ENCODE measurements around the gene SORCS1.

Gene SORCS1

DNA sequence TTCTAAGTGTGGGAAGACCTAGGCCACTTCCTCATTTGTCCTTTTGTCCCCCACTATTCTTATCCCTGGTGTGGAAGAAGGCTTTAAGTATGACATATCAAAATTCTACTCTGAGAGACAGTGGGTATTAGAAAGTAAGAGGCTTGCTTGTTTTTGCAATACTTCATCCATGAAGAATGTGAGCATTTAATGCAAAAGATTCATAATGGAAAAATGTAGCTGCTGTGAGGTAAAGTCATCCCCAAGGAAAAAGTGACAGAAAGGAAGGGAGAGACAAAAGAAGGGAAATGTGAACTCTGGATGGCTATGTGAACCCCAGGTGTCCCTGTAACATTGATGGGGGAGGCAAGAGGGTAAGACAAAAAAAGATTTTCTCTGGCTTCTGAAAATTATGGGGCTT, 607.5 kb downstream of the SORCS1 start:
- DNase-seq (ENCODE audit: extremely low read depth, low read depth), result no peak
- H3K4me3 ChIP-seq (replicated peaks; ENCODE audit: low read depth, low read length), result no peak overlapping the region
- TF ChIP-seq, protein P1, sequence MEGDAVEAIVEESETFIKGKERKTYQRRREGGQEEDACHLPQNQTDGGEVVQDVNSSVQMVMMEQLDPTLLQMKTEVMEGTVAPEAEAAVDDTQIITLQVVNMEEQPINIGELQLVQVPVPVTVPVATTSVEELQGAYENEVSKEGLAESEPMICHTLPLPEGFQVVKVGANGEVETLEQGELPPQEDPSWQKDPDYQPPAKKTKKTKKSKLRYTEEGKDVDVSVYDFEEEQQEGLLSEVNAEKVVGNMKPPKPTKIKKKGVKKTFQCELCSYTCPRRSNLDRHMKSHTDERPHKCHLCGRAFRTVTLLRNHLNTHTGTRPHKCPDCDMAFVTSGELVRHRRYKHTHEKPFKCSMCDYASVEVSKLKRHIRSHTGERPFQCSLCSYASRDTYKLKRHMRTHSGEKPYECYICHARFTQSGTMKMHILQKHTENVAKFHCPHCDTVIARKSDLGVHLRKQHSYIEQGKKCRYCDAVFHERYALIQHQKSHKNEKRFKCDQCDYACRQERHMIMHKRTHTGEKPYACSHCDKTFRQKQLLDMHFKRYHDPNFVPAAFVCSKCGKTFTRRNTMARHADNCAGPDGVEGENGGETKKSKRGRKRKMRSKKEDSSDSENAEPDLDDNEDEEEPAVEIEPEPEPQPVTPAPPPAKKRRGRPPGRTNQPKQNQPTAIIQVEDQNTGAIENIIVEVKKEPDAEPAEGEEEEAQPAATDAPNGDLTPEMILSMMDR (IDR thresholded peaks at IDR 0.05; ENCODE audit: low read depth, low read length, missing control alignments), result no peak

DNA sequence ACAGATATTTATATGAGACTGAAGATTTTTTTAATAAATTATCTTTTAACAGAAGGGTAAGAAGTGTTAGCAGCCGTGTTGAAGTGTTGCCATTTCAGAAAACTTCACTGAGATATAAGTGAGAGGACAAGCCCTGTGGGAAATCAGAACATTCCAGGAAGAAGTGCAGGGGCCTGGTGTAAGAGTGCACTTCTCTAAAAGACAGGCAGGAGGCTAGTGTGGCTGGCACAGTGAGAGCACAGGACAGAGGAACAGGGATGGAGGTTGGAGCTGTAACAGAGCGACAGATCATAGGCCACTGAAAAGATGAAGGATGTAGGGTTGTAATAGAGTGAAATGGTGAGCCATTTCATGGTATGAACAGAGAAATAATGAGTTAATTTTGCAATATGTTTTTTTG, 608.9 kb downstream of the SORCS1 start:
- TF ChIP-seq, protein P1 (IDR thresholded peaks at IDR 0.05; ENCODE audit: low read depth, low read length, missing control alignments), result no peak
- no peak for DNase-seq (ENCODE audit: extremely low read depth, low read depth)
- H3K4me3 ChIP-seq (replicated peaks; ENCODE audit: low read depth, low read length), result no peak overlapping the region

DNA sequence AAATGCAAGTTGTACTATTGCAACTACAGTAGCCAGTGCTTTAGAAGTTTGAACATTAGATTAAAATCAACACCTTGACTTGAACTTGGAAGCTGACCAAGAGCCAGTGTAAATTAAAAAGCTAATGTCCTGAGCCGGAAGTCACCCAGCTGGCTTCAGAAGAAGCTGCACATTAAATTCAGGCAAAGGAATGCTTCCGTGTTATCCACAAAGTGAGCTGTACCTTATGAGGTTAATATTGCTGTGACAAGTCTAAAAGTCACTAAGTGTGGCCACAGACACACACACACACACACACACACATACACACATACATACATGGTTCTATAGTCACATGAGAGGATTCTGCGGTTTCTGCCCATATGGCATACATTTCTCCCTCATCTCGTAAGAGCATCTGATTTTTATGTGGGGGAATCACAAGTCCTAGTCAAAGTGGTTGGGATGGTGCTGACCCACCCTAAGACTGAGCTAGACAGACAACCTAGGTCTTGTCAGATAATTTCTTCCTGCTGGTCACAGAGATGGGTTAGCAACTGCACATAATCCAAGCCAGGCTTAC, 612.9 kb downstream of the SORCS1 start:
- TF ChIP-seq, protein P1 (IDR thresholded peaks at IDR 0.05; ENCODE audit: low read depth, low read length, missing control alignments), result no peak
- DNase-seq (ENCODE audit: extremely low read depth, low read depth), result peak; percentile 36
- no peak overlapping the region for H3K4me3 ChIP-seq (replicated peaks; ENCODE audit: low read depth, low read length)

DNA sequence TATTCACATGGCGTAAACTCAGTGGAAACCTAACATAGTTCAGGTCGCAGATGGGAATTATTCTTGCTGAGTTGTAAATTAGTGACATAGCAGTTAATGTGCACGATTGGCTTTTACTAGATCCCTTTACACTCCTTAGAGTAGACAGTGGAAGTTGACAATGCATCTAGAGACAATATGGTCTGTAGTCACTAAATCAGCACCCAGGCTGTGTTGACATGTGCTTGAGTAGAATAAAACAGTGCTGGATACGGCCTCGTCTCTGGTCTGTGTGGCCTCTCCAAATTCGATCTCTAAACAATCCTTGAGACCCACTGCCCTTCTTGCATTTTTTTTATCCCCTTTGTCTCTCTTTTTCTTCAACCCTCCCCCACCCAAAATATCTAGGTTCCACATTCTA, 615.7 kb downstream of the SORCS1 start:
- no peak overlapping the region for H3K4me3 ChIP-seq (replicated peaks; ENCODE audit: low read depth, low read length)
- TF ChIP-seq, protein P1 (IDR thresholded peaks at IDR 0.05; ENCODE audit: low read depth, low read length, missing control alignments), result no peak
- no peak for DNase-seq (ENCODE audit: extremely low read depth, low read depth)

DNA sequence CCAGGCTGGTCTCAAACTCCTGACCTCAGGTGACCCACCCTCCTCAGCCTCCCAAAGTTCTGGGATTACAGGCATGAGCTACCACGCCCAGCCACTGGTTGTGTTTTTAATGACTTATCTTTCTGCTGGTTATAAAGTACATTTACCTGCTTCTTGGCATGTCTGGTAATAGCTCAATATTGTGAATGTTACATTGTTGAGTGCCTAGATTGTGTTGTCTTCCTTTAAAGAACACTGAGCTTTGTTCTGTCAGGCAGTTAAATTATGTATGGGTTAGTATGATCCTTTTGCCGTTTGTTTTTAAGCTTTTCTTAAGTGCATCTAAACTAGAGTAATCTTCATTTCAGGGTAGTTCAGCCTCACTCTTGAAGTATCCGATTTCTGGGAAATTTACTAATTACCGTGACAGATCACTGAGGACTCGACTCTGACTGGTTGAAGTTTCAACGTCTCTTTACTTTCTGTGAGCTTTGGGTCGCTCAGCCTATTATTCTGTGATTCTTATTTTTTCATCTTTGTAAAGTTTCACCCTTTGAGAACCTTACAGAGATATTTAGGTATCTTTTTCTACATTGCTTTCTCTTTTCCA, 617.4 kb downstream of the SORCS1 start:
- DNase-seq (ENCODE audit: extremely low read depth, low read depth), result no peak
- no peak overlapping the region for H3K4me3 ChIP-seq (replicated peaks; ENCODE audit: low read depth, low read length)
- TF ChIP-seq, protein P1 (IDR thresholded peaks at IDR 0.05; ENCODE audit: low read depth, low read length, missing control alignments), result no peak

DNA sequence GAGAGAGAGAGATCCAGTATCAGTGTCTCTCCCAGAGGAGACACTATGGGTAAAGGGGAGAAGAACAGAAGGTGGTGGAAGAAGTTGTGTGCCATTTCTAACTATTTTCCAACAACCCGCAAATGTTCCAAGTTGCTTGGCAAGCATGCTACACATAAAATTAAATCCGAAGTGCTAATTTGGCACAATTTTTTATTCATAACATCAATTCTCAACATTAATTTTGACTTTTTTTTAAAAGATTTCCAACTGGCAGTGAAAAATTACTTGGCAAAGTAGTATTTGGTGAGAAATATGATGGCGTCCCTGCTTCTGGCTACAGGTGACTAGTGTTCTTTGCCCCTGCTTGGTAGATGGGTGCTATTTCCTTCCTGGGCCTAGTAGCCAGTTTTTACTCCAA, 622.0 kb downstream of the SORCS1 start:
- no peak for DNase-seq (ENCODE audit: extremely low read depth, low read depth)
- no peak overlapping the region for H3K4me3 ChIP-seq (replicated peaks; ENCODE audit: low read depth, low read length)
- TF ChIP-seq, protein P1 (IDR thresholded peaks at IDR 0.05; ENCODE audit: low read depth, low read length, missing control alignments), result no peak

DNA sequence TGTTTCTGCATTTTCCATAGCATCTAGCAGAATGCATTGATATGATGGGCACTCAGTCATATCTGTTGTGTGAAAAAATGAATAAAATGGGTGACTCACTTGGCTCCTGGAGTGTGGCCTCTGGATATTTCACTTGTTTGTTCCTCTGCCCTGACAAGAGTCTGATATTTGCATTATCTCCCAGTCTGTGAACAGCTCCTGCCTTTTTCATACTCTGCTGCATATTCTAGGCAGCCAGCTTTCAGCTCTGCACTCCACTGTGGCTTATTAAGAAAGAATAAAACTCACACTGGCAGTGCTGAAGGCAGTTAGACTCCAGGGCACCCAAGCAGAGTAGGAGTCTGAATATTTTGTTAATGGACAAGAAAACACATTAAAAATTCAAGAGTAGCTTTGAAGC, 623.9 kb downstream of the SORCS1 start:
- DNase-seq (ENCODE audit: extremely low read depth, low read depth), result no peak
- TF ChIP-seq, protein P1 (IDR thresholded peaks at IDR 0.05; ENCODE audit: low read depth, low read length, missing control alignments), result no peak
- no peak overlapping the region for H3K4me3 ChIP-seq (replicated peaks; ENCODE audit: low read depth, low read length)
